GM13977 (cell line): Measurements from ENCODE around the gene CNTNAP5.

Experiments used
- DNase-seq: peaks from one replicate; pipeline ENCODE4 v3.0.0; 2012; ENCODE audit warnings: low spot score
- CTCF ChIP-seq: IDR thresholded peaks from 2 replicates; pipeline ENCODE4 v1.5.1; 2012; ENCODE audit warnings: mild to moderate bottlenecking, control low read depth; ENCODE audit not compliant: insufficient read depth; ENCODE audit errors: extremely low read depth, missing control alignments
- in situ Hi-C: fragments of 300-500 bp; cut with MboI; formaldehyde crosslinking; loops from one replicate; pipeline ENCODE4 v1.12.0; 2022; ENCODE audit warnings: low sequenced_read_pairs, low pct_unique_long_range_greater_than_20kb, mixed read lengths, inconsistent platforms; ENCODE audit not compliant: unreplicated experiment

Gene CNTNAP5

GRCh38 chr2:124272261-124272841 is 247.3 kb downstream of the CNTNAP5 start:
- TF ChIP-seq CTCF: no peak
- in situ Hi-C loops: no loop called here
- no peak for DNase-seq

DNA sequence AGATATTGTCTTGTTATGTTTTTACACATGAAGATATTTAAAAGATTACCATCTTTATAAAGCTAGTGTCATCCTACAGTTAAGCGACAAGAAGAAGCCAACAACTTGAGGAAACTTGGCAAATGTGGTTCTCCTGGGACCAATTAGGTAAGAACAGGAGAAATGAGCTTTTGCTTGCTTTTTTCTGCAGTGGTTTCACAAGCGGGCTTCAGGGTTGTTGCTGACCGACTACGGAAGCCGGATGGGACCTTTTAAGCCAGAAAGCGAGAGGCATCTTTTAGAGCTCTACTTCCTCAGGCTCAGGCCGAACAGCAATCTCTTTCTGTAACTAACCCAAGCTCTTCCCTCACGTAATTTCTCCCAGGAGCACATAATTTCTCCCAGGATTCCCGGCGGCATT is 256.5 kb downstream of the CNTNAP5 start:
- no peak for DNase-seq
- in situ Hi-C loops: no loop called here
- TF ChIP-seq CTCF: no peak

GRCh38 chr2:124283096-124283495 is 258.0 kb downstream of the CNTNAP5 start:
- no peak for DNase-seq
- TF ChIP-seq CTCF: no peak
- in situ Hi-C loops: no loop called here

DNA sequence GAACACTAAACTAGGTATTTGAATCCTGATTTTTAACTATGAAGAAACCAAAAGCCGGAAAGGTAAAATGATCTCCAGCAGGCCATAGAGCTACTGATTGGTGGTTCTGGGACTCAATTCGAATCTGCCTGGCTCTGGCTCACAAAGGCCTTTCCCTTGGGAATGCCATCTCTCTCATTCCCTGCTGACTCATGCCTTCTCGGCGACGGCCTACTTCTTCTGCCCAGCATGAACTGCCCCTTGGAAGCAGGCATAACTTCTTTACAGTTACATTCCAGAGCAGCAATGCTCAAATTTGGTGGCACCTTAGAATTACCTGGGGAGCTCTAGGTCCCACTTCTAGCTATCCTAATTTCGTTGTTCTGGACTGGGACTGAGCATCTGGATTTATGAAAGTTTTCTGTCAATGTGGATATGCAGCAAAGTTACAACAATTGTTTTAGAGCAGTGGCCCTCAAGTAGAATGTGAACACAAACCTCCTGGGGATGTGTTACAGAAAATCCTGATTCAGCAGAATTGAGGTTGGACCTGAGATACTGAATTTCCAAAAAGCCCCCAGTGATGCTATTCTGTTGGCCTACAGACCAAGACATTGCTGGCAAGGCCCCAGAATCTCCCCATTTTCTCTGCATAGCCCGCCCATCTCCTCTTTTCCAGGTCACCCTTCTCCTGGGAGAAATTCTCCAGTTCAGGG is 261.1 kb downstream of the CNTNAP5 start:
- TF ChIP-seq CTCF: no peak
- in situ Hi-C loops: no loop called here
- DNase-seq: no peak

DNA sequence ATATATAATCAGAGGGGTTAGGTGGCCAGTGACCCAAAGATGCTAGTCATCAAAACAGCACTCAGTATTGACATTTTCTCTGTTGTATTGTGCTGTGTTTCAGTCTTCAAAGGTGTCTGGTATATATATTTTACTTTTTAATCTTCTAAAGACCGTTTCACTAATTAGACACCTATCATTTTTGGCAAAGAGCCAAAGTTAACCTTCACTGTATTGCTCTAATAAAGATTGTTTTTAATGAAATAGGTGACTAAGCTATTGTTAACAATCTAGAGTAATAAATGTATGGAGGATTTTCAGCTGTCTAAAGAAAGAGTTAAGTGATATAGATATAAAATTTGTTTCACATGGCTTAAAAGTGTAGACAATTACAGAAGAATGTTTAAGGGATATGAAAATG is 264.0 kb downstream of the CNTNAP5 start:
- TF ChIP-seq CTCF: no peak
- in situ Hi-C loops: no loop called here
- DNase-seq: no peak

DNA sequence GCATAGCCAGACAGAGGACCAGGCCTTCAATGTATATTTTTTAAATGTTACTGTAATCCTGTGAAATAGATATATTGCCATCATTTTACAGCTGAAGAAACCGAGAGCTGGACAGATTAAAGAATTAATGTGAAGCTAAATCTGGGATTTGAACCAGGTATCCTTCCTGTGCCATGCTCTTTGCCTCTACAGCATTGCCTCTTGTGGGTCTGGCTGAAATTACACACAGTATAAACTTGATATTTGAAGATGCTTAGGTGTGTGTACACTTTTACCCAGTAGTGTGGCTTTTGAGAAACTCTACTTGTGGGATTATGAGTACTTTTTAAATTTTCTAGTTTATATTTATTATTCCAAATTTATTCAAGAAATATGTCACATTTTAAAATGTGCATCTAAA is 264.5 kb downstream of the CNTNAP5 start:
- in situ Hi-C loops: no loop called here
- TF ChIP-seq CTCF: no peak
- no peak for DNase-seq
